Memory B cell (primary cell): Measurements from ENCODE around the gene TMEM154.

Experiments used
- ATAC-seq: fragments of 150-1000 bp; cut with Tn5 transposase; 2 replicates; pipeline ENCODE4 v1.10.0; 2021; ENCODE audit warnings: low read depth, mild to moderate bottlenecking, moderate library complexity
- DNase-seq, 2 donors: peaks; one replicate each; pipeline ENCODE4 v3.0.0; 2022; ENCODE audit warnings: low spot score in 2 of 2
- H3K27ac Mint-ChIP-seq: one replicate; pipeline ENCODE4 v1.8.0; 2022; ENCODE audit warnings: mild to moderate bottlenecking, moderate library complexity, mixed read lengths
- H3K27me3 Mint-ChIP-seq: one replicate; pipeline ENCODE4 v1.8.0; 2022; ENCODE audit warnings: mixed read lengths
- H3K36me3 Mint-ChIP-seq: one replicate; pipeline ENCODE4 v1.8.0; 2022; ENCODE audit warnings: mild to moderate bottlenecking, mixed read lengths
- H3K4me1 Mint-ChIP-seq: one replicate; pipeline ENCODE4 v1.8.0; 2022; ENCODE audit warnings: mixed read lengths
- H3K4me3 Mint-ChIP-seq: one replicate; pipeline ENCODE4 v1.8.0; 2022; ENCODE audit warnings: mild to moderate bottlenecking, moderate library complexity, mixed read lengths
- H3K9me3 Mint-ChIP-seq: one replicate; pipeline ENCODE4 v1.8.0; 2022; ENCODE audit warnings: mixed read lengths

Gene TMEM154

DNA sequence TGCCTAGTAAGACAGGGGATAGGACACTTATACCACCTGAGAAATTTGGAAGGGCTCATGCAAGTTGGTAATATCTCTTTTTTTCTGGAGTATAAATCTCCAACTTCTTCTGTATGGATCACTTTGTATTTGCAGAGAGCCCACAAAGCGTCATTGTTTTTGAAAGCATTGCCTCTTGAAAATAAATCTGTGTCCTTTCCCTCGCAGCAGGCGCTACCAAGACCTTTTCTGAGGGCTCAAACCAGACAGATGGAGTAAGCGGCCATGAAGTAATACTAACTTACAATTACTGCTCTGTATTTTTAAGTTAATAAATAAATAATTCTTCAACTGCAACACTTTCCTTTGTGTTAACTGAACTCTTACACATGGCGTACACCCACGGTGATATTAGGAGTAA, 87.9 kb downstream of the TMEM154 start:
- no peak overlapping the region for H3K4me3 Mint-ChIP-seq
- peaks cover 10% of the 10 kb centered on the region for H3K4me1 Mint-ChIP-seq
- ATAC-seq (no peak), DNase-seq (no peak)
- H3K36me3 Mint-ChIP-seq: peaks cover 4% of the 10 kb centered on the region
- H3K27me3 Mint-ChIP-seq: peaks cover 2% of the 10 kb centered on the region
- no peaks in the 10 kb centered on the region for H3K9me3 Mint-ChIP-seq
- H3K27ac Mint-ChIP-seq: no peak overlapping the region

DNA sequence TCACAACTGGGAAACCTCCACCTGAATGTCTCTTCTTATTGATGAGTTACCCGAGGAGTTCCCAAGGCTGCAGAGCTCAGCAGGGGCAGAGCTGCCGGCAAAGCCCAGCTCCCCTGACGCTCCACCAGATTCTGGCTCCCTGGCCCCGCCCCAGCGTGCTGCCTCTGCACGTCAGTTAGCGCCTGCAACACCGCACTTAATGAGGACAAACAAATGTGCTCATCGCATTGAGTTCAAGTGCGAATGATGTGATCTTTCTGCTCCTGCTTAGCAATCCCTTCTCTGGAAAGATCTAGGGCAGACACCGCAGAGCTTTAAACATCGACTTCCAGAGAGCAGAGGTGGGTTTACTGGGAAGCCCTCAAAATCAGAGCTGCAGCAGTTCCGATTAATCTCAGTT, 88.4 kb downstream of the TMEM154 start:
- DNase-seq: no peak
- H3K9me3 Mint-ChIP-seq: no peaks in the 10 kb centered on the region
- peaks cover 5% of the 10 kb centered on the region for H3K36me3 Mint-ChIP-seq
- H3K27me3 Mint-ChIP-seq: peaks cover 2% of the 10 kb centered on the region
- H3K4me3 Mint-ChIP-seq: peak overlapping the region; percentile 34
- peak; percentile 61 for ATAC-seq
- H3K4me1 Mint-ChIP-seq: peaks cover 12% of the 10 kb centered on the region
- H3K27ac Mint-ChIP-seq: no peak overlapping the region

DNA sequence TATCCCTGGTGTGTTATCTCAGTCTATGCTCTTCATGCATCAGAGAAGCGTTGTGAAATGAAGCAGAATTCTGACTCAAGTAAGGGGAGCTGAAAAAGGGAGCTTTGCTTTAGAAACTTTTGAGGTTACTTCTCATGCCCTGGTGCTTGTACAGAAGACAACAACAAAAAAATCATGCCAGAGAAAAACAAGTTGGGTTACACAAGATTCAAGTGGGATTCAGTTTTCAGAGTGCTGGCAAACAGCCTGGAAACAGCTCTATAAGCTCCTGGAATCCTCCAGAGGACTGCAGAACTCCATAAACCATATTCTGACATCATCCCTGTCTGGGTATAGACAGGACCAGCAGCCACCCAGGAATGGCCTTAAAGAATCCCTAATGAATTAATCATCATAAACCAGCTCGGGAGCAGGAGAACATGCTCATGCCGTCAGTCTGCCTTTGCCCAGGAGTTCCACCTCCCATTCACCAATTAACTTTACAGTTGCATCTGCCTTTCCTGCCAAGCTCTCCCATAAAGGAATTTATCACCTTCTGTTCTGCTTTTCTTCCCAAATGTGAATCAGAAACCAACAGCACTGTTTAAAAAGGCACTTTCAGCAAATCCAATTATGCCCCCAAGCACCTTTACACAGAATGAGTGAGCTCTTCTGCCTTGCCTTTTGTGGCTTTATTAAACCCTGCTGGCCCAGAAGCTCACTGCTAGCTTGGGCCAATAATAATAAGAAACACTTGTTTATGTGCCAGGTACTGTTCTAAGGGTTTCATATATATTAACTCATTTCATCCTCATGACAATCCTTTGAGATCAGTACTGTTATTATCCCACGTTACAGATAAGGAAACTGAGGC, 89.4 kb downstream of the TMEM154 start:
- H3K4me1 Mint-ChIP-seq: peaks cover 15% of the 10 kb centered on the region
- H3K36me3 Mint-ChIP-seq: peaks cover 5% of the 10 kb centered on the region
- H3K4me3 Mint-ChIP-seq: no peak overlapping the region
- DNase-seq (no peak), ATAC-seq (no peak)
- H3K27ac Mint-ChIP-seq: no peak overlapping the region
- H3K27me3 Mint-ChIP-seq: peaks cover 2% of the 10 kb centered on the region
- H3K9me3 Mint-ChIP-seq: no peaks in the 10 kb centered on the region

DNA sequence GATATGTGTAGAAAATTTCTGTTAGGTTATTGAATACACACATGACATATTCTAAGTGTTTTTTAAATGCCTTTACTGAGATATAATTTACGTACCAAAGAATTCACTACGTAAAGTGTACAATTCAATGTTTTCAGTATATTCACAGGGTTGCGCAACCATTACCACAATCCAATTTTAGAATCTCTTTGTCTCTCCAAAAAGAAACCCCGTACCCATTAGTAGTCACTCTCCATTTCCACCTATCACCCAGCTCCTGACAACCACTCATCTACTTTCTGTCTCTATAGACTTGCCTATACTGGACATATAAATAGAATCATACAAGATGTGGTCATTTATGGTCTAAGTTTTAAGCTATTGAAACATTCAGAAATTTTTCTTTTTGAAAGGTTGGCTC, 90.9 kb downstream of the TMEM154 start:
- ATAC-seq (no peak), DNase-seq (no peak)
- peaks cover 2% of the 10 kb centered on the region for H3K27me3 Mint-ChIP-seq
- peaks cover 5% of the 10 kb centered on the region for H3K36me3 Mint-ChIP-seq
- H3K27ac Mint-ChIP-seq: no peak overlapping the region
- H3K4me1 Mint-ChIP-seq: peaks cover 20% of the 10 kb centered on the region
- H3K4me3 Mint-ChIP-seq: no peak overlapping the region
- H3K9me3 Mint-ChIP-seq: no peaks in the 10 kb centered on the region

DNA sequence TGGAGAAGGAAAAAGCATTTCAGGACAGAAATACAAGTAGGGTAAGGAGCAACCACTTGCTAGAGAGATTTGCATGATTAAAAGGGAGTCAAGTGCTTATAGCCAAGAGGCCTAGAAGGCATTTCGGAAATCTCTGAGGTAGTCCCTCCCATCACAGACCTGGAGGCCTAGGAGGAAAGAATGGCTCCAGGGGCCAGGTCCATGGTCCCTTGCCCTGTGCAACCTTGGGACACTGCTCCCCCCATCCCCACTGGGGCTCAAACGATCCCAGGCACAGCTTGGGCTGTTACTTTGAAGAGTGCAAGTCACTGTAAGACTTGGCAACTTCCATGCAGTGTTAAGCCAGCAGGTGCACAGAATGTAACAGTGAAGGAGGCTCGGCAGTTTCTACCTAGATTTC, 92.7 kb downstream of the TMEM154 start:
- Mint-ChIP-seq H3K9me3 (peaks cover 3% of the 10 kb centered on the region), H3K27ac (no peak overlapping the region), H3K4me1 (peaks cover 20% of the 10 kb centered on the region), H3K27me3 (peaks cover 2% of the 10 kb centered on the region), H3K4me3 (no peak overlapping the region), H3K36me3 (peaks cover 10% of the 10 kb centered on the region)
- no peak for ATAC-seq
- no peak for DNase-seq

DNA sequence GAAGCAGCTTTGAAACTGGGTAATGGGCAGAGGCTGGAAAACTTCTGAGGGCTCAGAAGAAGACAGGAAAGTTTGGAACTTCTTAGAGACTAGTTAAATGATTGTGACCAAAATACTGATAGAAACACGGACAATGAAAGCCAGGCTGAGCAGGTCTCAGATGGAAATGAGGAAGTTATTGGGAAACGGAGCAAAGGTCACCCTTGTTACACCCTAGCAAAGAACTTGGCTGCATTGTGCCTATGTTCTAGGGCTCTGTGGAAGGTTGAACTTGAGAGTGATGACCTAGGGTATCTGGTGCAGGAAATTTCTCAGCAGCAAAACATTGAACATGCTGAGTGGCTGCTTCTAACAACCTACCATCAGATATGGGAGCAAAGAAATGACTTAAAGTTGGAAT, 93.1 kb downstream of the TMEM154 start:
- Mint-ChIP-seq H3K9me3 (peaks cover 3% of the 10 kb centered on the region), H3K4me1 (peaks cover 20% of the 10 kb centered on the region), H3K36me3 (peaks cover 10% of the 10 kb centered on the region), H3K27ac (no peak overlapping the region), H3K27me3 (peaks cover 2% of the 10 kb centered on the region), H3K4me3 (no peak overlapping the region)
- ATAC-seq: no peak
- no peak for DNase-seq

DNA sequence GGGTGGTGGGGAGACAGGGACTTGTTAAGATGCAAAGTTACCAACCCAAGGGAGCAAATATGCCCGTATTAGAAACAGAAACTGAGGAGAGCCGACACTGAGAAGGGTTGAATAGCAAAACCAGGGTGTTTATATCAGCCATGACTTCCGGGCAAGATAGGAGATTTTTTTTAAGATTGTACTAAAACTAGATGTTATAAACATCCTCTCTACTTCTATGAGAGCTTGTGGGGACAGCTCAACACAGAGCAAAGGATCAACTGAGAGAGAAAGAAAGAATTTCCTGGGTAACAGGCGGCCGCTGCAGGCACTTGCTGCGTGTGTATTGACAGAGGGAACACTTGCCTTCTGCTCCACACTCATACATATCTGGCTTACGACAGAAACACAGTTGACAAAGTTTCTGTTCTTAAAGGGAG, 94.8 kb downstream of the TMEM154 start:
- peak overlapping the region; percentile 92 for H3K27ac Mint-ChIP-seq
- peak overlapping the region; percentile 72 for H3K4me3 Mint-ChIP-seq
- H3K36me3 Mint-ChIP-seq: peaks cover 10% of the 10 kb centered on the region
- peaks cover 17% of the 10 kb centered on the region for H3K4me1 Mint-ChIP-seq
- no peaks in the 10 kb centered on the region for H3K27me3 Mint-ChIP-seq
- H3K9me3 Mint-ChIP-seq: peaks cover 3% of the 10 kb centered on the region
- ATAC-seq: peak; percentile 92
- no peak for DNase-seq

DNA sequence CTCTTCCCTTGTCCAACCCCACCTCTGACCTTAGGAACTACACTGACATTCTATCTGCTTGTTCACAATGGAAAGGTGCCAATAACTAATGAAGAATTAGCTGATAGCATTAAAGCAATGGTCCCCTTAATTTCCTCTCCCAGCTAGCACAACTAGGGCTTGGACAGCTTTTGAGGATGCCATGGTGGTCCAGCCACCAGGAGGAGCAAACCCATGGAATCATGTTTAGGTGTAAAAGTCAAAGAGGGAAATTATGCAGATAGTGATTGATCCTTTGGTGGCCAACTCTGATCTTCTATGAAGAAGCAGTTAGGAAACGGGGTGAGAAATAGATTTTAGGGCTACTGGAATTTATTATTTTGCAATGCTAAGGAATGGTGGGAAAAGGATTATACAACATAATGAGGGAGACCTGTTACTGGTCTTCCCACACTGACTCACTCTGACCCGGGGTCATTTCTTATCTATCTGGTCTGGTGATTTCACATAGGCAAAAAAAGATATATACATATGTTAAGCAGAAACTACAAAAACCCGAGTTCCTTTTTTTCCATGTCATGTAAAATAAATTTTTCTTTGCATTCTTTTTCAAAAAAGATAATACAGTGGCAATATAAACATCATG, 98.1 kb downstream of the TMEM154 start:
- no peaks in the 10 kb centered on the region for H3K27me3 Mint-ChIP-seq
- H3K4me3 Mint-ChIP-seq: no peak overlapping the region
- DNase-seq: no peak
- no peak for ATAC-seq
- peaks cover 20% of the 10 kb centered on the region for H3K4me1 Mint-ChIP-seq
- H3K27ac Mint-ChIP-seq: no peak overlapping the region
- peaks cover 3% of the 10 kb centered on the region for H3K9me3 Mint-ChIP-seq
- H3K36me3 Mint-ChIP-seq: peaks cover 5% of the 10 kb centered on the region

DNA sequence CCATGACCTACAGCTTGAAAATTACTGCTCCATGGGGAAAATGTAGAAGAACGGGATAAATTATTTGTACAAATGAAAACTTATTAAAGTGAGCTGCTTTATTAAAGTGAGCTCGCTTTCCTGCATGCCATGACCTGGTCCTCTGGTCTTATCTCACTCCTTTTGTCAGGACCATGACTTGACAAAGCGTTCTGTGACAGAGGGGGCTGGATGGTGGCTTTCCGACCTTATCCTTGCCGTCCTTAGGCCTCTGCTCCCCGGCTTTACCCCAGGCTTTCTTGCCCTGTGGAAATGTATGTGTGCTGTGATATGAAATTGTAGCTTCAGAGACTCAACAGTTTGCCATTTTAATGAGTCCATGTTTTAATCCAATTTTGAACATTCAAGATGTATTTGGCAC, 99.9 kb downstream of the TMEM154 start:
- Mint-ChIP-seq H3K27ac (no peak overlapping the region), H3K27me3 (peaks cover 1% of the 10 kb centered on the region), H3K4me3 (no peak overlapping the region), H3K4me1 (peaks cover 6% of the 10 kb centered on the region), H3K36me3 (peaks cover 5% of the 10 kb centered on the region), H3K9me3 (peaks cover 3% of the 10 kb centered on the region)
- DNase-seq: no peak
- no peak for ATAC-seq

DNA sequence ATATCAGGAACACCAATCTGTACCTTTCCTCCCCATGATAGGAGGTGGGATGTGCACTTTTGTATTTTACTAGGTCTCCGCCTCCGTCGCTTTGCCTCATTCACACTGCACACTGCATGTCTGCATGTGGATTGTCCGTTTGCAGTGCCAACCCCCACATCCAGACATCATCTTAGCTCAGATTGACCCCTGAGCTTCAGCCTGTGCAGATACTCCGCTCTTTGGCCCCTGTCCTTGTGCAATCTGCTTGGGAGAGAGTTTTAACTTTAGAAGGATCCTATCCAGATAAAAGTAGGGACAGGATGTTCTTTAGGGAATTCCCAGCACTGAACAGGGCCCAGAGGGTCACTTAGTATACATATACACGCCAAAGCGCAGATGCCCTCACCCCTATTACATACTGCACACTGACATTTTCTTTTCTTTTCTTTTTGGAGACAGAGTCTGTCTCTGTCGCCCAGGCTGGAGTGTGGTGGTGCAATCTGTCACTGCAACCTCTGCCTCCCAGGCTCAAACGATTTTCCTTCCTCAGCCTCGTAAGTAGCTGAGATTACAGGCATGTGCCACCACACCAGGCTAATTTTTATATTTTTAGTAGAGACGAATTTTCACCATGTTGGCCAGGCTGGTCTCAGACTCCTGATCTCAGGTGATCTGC, 100.6 kb downstream of the TMEM154 start:
- ATAC-seq: no peak
- H3K4me3 Mint-ChIP-seq: no peak overlapping the region
- H3K9me3 Mint-ChIP-seq: peaks cover 3% of the 10 kb centered on the region
- no peak overlapping the region for H3K27ac Mint-ChIP-seq
- peaks cover 1% of the 10 kb centered on the region for H3K27me3 Mint-ChIP-seq
- peaks cover 3% of the 10 kb centered on the region for H3K4me1 Mint-ChIP-seq
- peaks cover 5% of the 10 kb centered on the region for H3K36me3 Mint-ChIP-seq
- DNase-seq: no peak

DNA sequence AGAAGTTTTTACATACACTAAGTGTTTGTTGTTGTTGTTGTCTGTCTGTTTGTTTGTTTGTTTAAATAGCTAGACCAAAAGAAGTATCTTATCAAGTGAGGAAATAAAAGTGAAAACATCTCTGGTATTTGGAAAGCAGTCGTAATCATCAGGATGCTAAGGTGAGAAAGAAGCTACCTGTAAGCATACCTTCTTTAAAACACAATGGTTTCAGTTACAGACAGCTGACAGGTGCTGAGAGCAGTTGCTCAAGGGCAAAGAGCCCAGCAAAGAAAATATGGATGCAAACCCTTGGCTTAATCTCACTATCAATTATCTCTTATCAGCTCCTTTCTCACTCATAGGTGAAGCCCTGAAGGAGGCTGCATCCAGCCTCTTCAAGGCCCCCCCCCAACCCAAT, 101.1 kb downstream of the TMEM154 start:
- DNase-seq: no peak
- no peak for ATAC-seq
- H3K36me3 Mint-ChIP-seq: peaks cover 5% of the 10 kb centered on the region
- peaks cover 3% of the 10 kb centered on the region for H3K4me1 Mint-ChIP-seq
- peaks cover 1% of the 10 kb centered on the region for H3K27me3 Mint-ChIP-seq
- no peak overlapping the region for H3K27ac Mint-ChIP-seq
- peaks cover 3% of the 10 kb centered on the region for H3K9me3 Mint-ChIP-seq
- no peak overlapping the region for H3K4me3 Mint-ChIP-seq

DNA sequence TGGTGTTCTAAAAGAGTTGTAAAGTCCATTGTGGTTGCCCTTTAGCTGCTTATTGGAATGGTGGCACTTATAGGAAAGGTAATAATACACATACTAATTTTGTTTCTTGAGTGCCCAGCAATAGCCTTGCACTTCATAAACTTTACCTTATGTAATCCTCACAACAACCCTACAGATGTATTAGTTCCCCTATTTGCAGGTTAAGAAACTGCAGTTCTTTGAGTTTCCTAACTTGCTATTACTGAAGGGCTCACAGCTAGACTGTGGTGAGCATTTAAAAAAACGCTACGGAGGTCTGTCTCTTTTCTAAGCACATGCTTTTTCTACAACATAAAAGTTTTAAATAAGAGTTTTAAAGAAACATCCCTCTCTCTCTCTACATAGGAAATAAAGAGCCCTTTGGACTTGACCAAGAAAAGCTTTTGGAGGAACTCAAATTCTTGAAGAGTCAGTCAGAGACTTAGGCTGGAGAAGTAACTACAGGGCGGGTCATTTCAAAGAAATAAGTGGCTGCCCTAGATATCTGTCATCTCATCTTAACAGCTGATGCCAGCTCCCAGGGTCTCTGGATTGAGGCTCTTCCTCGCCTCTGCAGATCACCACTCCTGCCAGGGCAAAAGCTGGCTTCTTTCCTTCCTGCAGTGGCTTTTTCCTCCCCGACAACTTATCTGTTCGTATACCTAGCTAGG, 101.9 kb downstream of the TMEM154 start:
- Mint-ChIP-seq H3K27me3 (peaks cover 3% of the 10 kb centered on the region), H3K4me1 (peaks cover 3% of the 10 kb centered on the region), H3K36me3 (peaks cover 1% of the 10 kb centered on the region), H3K9me3 (no peaks in the 10 kb centered on the region), H3K4me3 (no peak overlapping the region), H3K27ac (no peak overlapping the region)
- ATAC-seq (peak; percentile 78), DNase-seq (no peak)

DNA sequence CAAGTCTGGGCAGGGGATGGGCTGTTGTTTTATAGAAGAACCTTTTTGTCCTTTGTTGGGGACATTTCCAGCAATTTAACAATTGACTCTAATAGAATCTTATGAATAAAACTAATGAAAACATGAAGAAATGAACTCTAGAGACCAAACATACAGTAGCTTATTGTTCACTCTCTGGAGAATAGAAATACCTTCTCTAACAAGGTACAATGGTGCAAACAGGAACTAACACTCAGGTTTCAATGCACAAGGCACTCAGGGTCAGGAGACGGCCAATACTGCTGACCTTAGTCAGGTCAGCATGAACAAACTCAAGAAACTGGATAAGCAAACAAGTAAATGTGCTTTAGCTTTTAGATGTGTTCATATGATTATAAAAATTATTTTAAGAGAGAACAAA, 104.3 kb downstream of the TMEM154 start:
- H3K9me3 Mint-ChIP-seq: no peaks in the 10 kb centered on the region

DNA sequence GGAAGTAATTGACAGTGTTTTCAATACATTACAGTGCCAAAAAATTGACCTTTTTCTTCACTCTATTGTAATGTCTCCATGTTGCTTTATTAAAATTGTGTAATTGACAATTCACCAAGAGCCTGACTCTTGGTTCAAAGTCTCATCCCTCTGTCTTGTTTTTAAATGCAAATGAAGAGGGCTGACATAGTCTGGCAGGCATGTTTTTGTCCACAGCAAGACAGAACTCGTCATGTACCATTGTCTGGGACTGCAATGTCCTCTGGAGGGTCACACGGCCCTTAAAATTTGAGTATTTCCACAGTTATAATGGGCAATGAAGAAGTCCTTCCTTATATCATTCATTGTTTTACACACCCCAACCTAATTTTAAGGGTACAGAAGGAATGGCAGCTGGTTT, 105.9 kb downstream of the TMEM154 start:
- no peak for ATAC-seq
- Mint-ChIP-seq H3K4me1 (peaks cover 3% of the 10 kb centered on the region), H3K36me3 (no peaks in the 10 kb centered on the region), H3K27me3 (peaks cover 3% of the 10 kb centered on the region), H3K9me3 (peaks cover 2% of the 10 kb centered on the region), H3K4me3 (no peak overlapping the region), H3K27ac (no peak overlapping the region)
- no peak for DNase-seq

More for the DNA sequence above, 104.3 kb downstream of the TMEM154 start:
- Mint-ChIP-seq H3K4me3 (no peak overlapping the region), H3K36me3 (no peaks in the 10 kb centered on the region), H3K4me1 (peaks cover 3% of the 10 kb centered on the region), H3K27me3 (peaks cover 3% of the 10 kb centered on the region), H3K27ac (no peak overlapping the region)
- ATAC-seq (no peak), DNase-seq (no peak)
